Astrocyte (in vitro differentiated cells and primary cell): ENCODE data around the gene SECISBP2. TPM values are rescaled to one million over a fixed set of nuclear protein-coding genes. Genes with fewer than 3 reads are reported as not detected.

Source experiments
- DNase-seq: peaks from one replicate; pipeline ENCODE4 v3.0.0-alpha.2; 2010; ENCODE audit warnings: low read depth
- FAIRE-seq: peaks from 2 replicates; lab custom pipeline; 2011; peaks lifted over from hg19 to GRCh38; lab: Jason Lieb, UNC
- H2AFZ ChIP-seq: 2 replicates; pipeline ENCODE4 v1.6.0; 2012; ENCODE audit warnings: low read depth, low read length, inconsistent platforms
- H3K27ac ChIP-seq: 2 replicates; pipeline ENCODE4 v1.5.1; 2011; ENCODE audit warnings: low read depth, low read length, inconsistent platforms
- H3K27me3 ChIP-seq: 2 replicates; pipeline ENCODE4 v1.6.0; 2011; ENCODE audit warnings: low read length, inconsistent platforms; ENCODE audit not compliant: insufficient read depth
- H3K36me3 ChIP-seq: 2 replicates; pipeline ENCODE4 v1.5.1; 2011; ENCODE audit warnings: low read length, inconsistent platforms; ENCODE audit not compliant: insufficient read depth
- H3K4me1 ChIP-seq: 2 replicates; pipeline ENCODE4 v1.5.1; 2011; ENCODE audit warnings: low read length, inconsistent platforms; ENCODE audit not compliant: insufficient read depth
- H3K4me2 ChIP-seq: 2 replicates; pipeline ENCODE4 v1.6.0; 2012; ENCODE audit warnings: low read length, inconsistent platforms
- H3K4me3 ChIP-seq: 2 replicates; pipeline ENCODE4 v1.5.1; 2011; ENCODE audit warnings: low read depth, mild to moderate bottlenecking, low read length, inconsistent platforms; ENCODE audit not compliant: insufficient read depth
- H3K79me2 ChIP-seq: 2 replicates; pipeline ENCODE4 v1.6.0; 2012; ENCODE audit warnings: mild to moderate bottlenecking, low read length, inconsistent platforms; ENCODE audit not compliant: insufficient read depth
- H3K9ac ChIP-seq: 2 replicates; pipeline ENCODE4 v1.6.0; 2012; ENCODE audit warnings: mild to moderate bottlenecking, low read length, inconsistent platforms
- H3K9me3 ChIP-seq: 2 replicates; pipeline ENCODE4 v1.5.1; 2012; ENCODE audit warnings: low read depth, mild to moderate bottlenecking, low read length, inconsistent platforms; ENCODE audit not compliant: insufficient read depth
- H4K20me1 ChIP-seq: 2 replicates; pipeline ENCODE4 v1.6.0; 2012; ENCODE audit warnings: low read length, inconsistent platforms; ENCODE audit not compliant: insufficient read depth
- H3K27ac Mint-ChIP-seq: one replicate; pipeline ENCODE4 v1.8.0; 2021; ENCODE audit warnings: mild to moderate bottlenecking, mixed read lengths; ENCODE audit not compliant: unreplicated experiment
- H3K27me3 Mint-ChIP-seq: one replicate; pipeline ENCODE4 v1.8.0; 2021; ENCODE audit warnings: low read depth, mixed read lengths; ENCODE audit not compliant: unreplicated experiment
- H3K36me3 Mint-ChIP-seq: one replicate; pipeline ENCODE4 v1.8.0; 2021; ENCODE audit warnings: low read depth, mixed read lengths; ENCODE audit not compliant: unreplicated experiment
- H3K4me1 Mint-ChIP-seq: one replicate; pipeline ENCODE4 v1.8.0; 2021; ENCODE audit warnings: low read depth, mixed read lengths; ENCODE audit not compliant: unreplicated experiment
- H3K4me3 Mint-ChIP-seq: one replicate; pipeline ENCODE4 v1.8.0; 2021; ENCODE audit warnings: mild to moderate bottlenecking, moderate library complexity, mixed read lengths; ENCODE audit not compliant: unreplicated experiment
- H3K9me3 Mint-ChIP-seq: one replicate; pipeline ENCODE4 v1.8.0; 2021; ENCODE audit warnings: mild to moderate bottlenecking, mixed read lengths; ENCODE audit not compliant: unreplicated experiment
- EZH2 ChIP-seq: IDR thresholded peaks from 2 replicates; pipeline ENCODE4 v1.6.1; 2012; ENCODE audit warnings: mild to moderate bottlenecking, low read length, inconsistent platforms; ENCODE audit not compliant: insufficient read depth
- total RNA-seq: library from RNA; stranded (reverse); gene quantifications from 2 replicates; pipeline ENCODE4 v1.2.1, GENCODE V29; 2021
- TF ChIP-seq, protein P1 (sequence below): IDR thresholded peaks from 2 replicates; pipeline ENCODE4 v1.5.1; 2011; ENCODE audit warnings: low read depth, mild to moderate bottlenecking, inconsistent platforms, low read length, moderate library complexity; ENCODE audit not compliant: insufficient read depth

The SECISBP2 gene
- total RNA-seq, 1 donor from 2014 or later = 19.0 TPM

GRCh38 chr9:89362647-89363310 is 44.5 kb downstream of the SECISBP2 start:
- no peaks in the 10 kb centered on the region for H3K27me3 ChIP-seq
- peaks cover 3% of the 10 kb centered on the region for H3K4me1 Mint-ChIP-seq
- H3K36me3 ChIP-seq = peaks cover 33% of the 10 kb centered on the region
- H3K27me3 Mint-ChIP-seq = no peaks in the 10 kb centered on the region
- H3K4me1 ChIP-seq = no peaks in the 10 kb centered on the region
- no peak overlapping the region for H3K27ac Mint-ChIP-seq
- DNase-seq (no peak), FAIRE-seq (no peak)
- no peak overlapping the region for H3K27ac ChIP-seq
- H3K9me3 Mint-ChIP-seq = no peaks in the 10 kb centered on the region
- peaks cover 8% of the 10 kb centered on the region for H4K20me1 ChIP-seq
- no peak overlapping the region for H3K4me2 ChIP-seq
- peaks cover 11% of the 10 kb centered on the region for H3K36me3 Mint-ChIP-seq
- H2AFZ ChIP-seq = no peak overlapping the region
- H3K9me3 ChIP-seq = no peaks in the 10 kb centered on the region
- no peak overlapping the region for H3K4me3 Mint-ChIP-seq
- TF ChIP-seq, protein P1, sequence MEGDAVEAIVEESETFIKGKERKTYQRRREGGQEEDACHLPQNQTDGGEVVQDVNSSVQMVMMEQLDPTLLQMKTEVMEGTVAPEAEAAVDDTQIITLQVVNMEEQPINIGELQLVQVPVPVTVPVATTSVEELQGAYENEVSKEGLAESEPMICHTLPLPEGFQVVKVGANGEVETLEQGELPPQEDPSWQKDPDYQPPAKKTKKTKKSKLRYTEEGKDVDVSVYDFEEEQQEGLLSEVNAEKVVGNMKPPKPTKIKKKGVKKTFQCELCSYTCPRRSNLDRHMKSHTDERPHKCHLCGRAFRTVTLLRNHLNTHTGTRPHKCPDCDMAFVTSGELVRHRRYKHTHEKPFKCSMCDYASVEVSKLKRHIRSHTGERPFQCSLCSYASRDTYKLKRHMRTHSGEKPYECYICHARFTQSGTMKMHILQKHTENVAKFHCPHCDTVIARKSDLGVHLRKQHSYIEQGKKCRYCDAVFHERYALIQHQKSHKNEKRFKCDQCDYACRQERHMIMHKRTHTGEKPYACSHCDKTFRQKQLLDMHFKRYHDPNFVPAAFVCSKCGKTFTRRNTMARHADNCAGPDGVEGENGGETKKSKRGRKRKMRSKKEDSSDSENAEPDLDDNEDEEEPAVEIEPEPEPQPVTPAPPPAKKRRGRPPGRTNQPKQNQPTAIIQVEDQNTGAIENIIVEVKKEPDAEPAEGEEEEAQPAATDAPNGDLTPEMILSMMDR = no peak
- no peak for TF ChIP-seq EZH2
- H3K4me3 ChIP-seq = no peak overlapping the region
- H3K9ac ChIP-seq = no peak overlapping the region
- no peaks in the 10 kb centered on the region for H3K79me2 ChIP-seq

GRCh38 chr9:89363311-89363670 is 45.0 kb downstream of the SECISBP2 start:
- Histone ChIP-seq H3K9me3 (no peaks in the 10 kb centered on the region), H3K4me1 (no peaks in the 10 kb centered on the region), H3K9ac (no peak overlapping the region), H3K4me2 (no peak overlapping the region), H3K4me3 (no peak overlapping the region), H2AFZ (no peak overlapping the region), H3K27me3 (no peaks in the 10 kb centered on the region), H3K36me3 (peaks cover 30% of the 10 kb centered on the region), H3K27ac (no peak overlapping the region), H4K20me1 (peaks cover 8% of the 10 kb centered on the region), H3K79me2 (no peaks in the 10 kb centered on the region)
- FAIRE-seq = no peak
- Mint-ChIP-seq H3K4me3 (no peak overlapping the region), H3K9me3 (no peaks in the 10 kb centered on the region), H3K4me1 (peaks cover 3% of the 10 kb centered on the region), H3K36me3 (peaks cover 11% of the 10 kb centered on the region), H3K27ac (no peak overlapping the region), H3K27me3 (no peaks in the 10 kb centered on the region)
- DNase-seq = no peak
- TF ChIP-seq, protein P1 = no peak
- TF ChIP-seq EZH2 = no peak

- no peaks in the 10 kb centered on the region for H3K4me1 ChIP-seq
- H3K4me3 ChIP-seq = no peak overlapping the region
- H3K27me3 Mint-ChIP-seq = no peaks in the 10 kb centered on the region
- H3K9me3 Mint-ChIP-seq = no peaks in the 10 kb centered on the region
- no peak overlapping the region for H3K27ac Mint-ChIP-seq
- H3K27me3 ChIP-seq = no peaks in the 10 kb centered on the region
- peaks cover 11% of the 10 kb centered on the region for H3K36me3 Mint-ChIP-seq
- no peak for FAIRE-seq
- TF ChIP-seq, protein P1 = no peak
- no peak for TF ChIP-seq EZH2
- no peak overlapping the region for H3K27ac ChIP-seq
- no peak overlapping the region for H3K4me2 ChIP-seq
- H3K36me3 ChIP-seq = peaks cover 22% of the 10 kb centered on the region
- H3K4me3 Mint-ChIP-seq = no peak overlapping the region
- H3K9me3 ChIP-seq = no peaks in the 10 kb centered on the region
- no peaks in the 10 kb centered on the region for H3K79me2 ChIP-seq
- H3K4me1 Mint-ChIP-seq = peaks cover 3% of the 10 kb centered on the region
- H2AFZ ChIP-seq = no peak overlapping the region
- DNase-seq = no peak
- no peak overlapping the region for H3K9ac ChIP-seq
- H4K20me1 ChIP-seq = peaks cover under 1% of the 10 kb centered on the region
These were observed 45.8 kb downstream of the SECISBP2 start for GRCh38 chr9:89363921-89364665.
